GM23338 (cell line): Measurements from ENCODE around the gene ETV6. TPM values are rescaled to one million over a fixed set of nuclear protein-coding genes. Genes with fewer than 3 reads are reported as not detected.

Experiments
- ATAC-seq: fragments of 200-7000 bp; cut with Tn5 transposase; 3 replicates; pipeline ENCODE4 v1.9.1; 2020
- DNase-seq: peaks from one replicate; pipeline ENCODE4 v3.0.0-alpha.2; 2015; ENCODE audit warnings: low spot score
- H2AFZ ChIP-seq: fragments of 200-600 bp; sonication (generic); 2 replicates; pipeline ENCODE4 v1.8.0; 2016; ENCODE audit warnings: antibody characterized with exemption, mild to moderate bottlenecking, moderate library complexity
- H3F3A ChIP-seq: fragments of 200-600 bp; sonication (generic); replicated peaks from 2 replicates; pipeline ENCODE4 v1.8.0; 2017; ENCODE audit warnings: antibody characterized with exemption, mixed run types, low read depth
- H3K27ac ChIP-seq: fragments of 200-600 bp; sonication (generic); 2 replicates; pipeline ENCODE4 v1.6.1; 2016; ENCODE audit warnings: low read depth
- H3K27me3 ChIP-seq: fragments of 200-600 bp; sonication (generic); 2 replicates; pipeline ENCODE4 v1.8.0; 2016; ENCODE audit warnings: mild to moderate bottlenecking, mixed run types, moderate library complexity; ENCODE audit not compliant: insufficient read depth
- H3K36me3 ChIP-seq: fragments of 200-600 bp; sonication (generic); 2 replicates; pipeline ENCODE4 v1.8.0; 2016; ENCODE audit warnings: mild to moderate bottlenecking; ENCODE audit not compliant: insufficient read depth
- H3K4me1 ChIP-seq: fragments of 200-600 bp; sonication (generic); 2 replicates; pipeline ENCODE4 v1.8.0; 2016; ENCODE audit warnings: mild to moderate bottlenecking, moderate library complexity; ENCODE audit not compliant: insufficient read depth
- H3K4me2 ChIP-seq: fragments of 200-600 bp; sonication (generic); 2 replicates; pipeline ENCODE4 v1.7.1; 2017; ENCODE audit warnings: mixed run types
- H3K4me3 ChIP-seq: fragments of 200-600 bp; sonication (generic); 2 replicates; pipeline ENCODE4 v1.6.1; 2016; ENCODE audit warnings: mixed run types
- H3K79me2 ChIP-seq: fragments of 200-600 bp; sonication (generic); replicated peaks from 2 replicates; pipeline ENCODE4 v1.8.0; 2017; ENCODE audit warnings: mild to moderate bottlenecking; ENCODE audit not compliant: insufficient read depth
- H3K9me2 ChIP-seq: fragments of 200-600 bp; sonication (generic); 2 replicates; pipeline ENCODE4 v1.8.0; 2017; ENCODE audit not compliant: insufficient read depth
- H4K20me1 ChIP-seq: fragments of 200-600 bp; sonication (generic); replicated peaks from 2 replicates; pipeline ENCODE4 v1.8.0; 2017; ENCODE audit warnings: mild to moderate bottlenecking; ENCODE audit not compliant: insufficient read depth
- H3K27ac Mint-ChIP-seq: 2 replicates; pipeline ENCODE4 v1.8.0; 2020; ENCODE audit warnings: inconsistent platforms, mild to moderate bottlenecking, moderate library complexity, mixed read lengths
- H3K27me3 Mint-ChIP-seq: 3 replicates; pipeline ENCODE4 v1.8.0; 2022; ENCODE audit warnings: low read depth, mild to moderate bottlenecking, moderate library complexity, mixed read lengths, inconsistent platforms; ENCODE audit not compliant: insufficient read depth, poor library complexity
- H3K36me3 Mint-ChIP-seq: 3 replicates; pipeline ENCODE4 v1.8.0; 2021; ENCODE audit warnings: low read depth, mild to moderate bottlenecking, inconsistent platforms, moderate library complexity, mixed read lengths
- H3K4me1 Mint-ChIP-seq: 3 replicates; pipeline ENCODE4 v1.8.0; 2020; ENCODE audit warnings: mild to moderate bottlenecking, inconsistent platforms, mixed read lengths
- H3K4me3 Mint-ChIP-seq: 3 replicates; pipeline ENCODE4 v1.8.0; 2021; ENCODE audit warnings: moderate library complexity, mild to moderate bottlenecking, inconsistent platforms, mixed read lengths
- H3K9me3 Mint-ChIP-seq: 3 replicates; pipeline ENCODE4 v1.8.0; 2020; ENCODE audit warnings: moderate library complexity, mild to moderate bottlenecking, inconsistent platforms, mixed read lengths
- CREB1 ChIP-seq: fragments of 250-450 bp; sonication (Bioruptor Pico); IDR thresholded peaks from 2 replicates; pipeline ENCODE4 v1.5.0; 2020; ENCODE audit warnings: low read depth, mild to moderate bottlenecking, moderate library complexity
- EZH2 ChIP-seq: fragments of 200-600 bp; sonication (generic); IDR thresholded peaks from one replicate; pipeline ENCODE4 v1.8.0; 2017; ENCODE audit warnings: antibody characterized with exemption, mild to moderate bottlenecking, low read depth; ENCODE audit not compliant: unreplicated experiment
- EZH2phosphoT487 ChIP-seq: fragments of 200-600 bp; sonication (generic); IDR thresholded peaks from one replicate; pipeline ENCODE4 v1.8.1; 2018; ENCODE audit warnings: antibody characterized with exemption; ENCODE audit not compliant: unreplicated experiment
- JUNB ChIP-seq: IDR thresholded peaks from one replicate; pipeline ENCODE4 v1.6.1; 2016; ENCODE audit warnings: antibody characterized with exemption; ENCODE audit not compliant: unreplicated experiment
- NANOG ChIP-seq: IDR thresholded peaks from 2 replicates; pipeline ENCODE4 v1.6.1; 2016; ENCODE audit warnings: antibody characterized with exemption, borderline replicate concordance
- POLR2AphosphoS5 ChIP-seq: IDR thresholded peaks from 2 replicates; pipeline ENCODE4 v1.6.1; 2016; ENCODE audit warnings: antibody characterized with exemption, low read depth
- REST ChIP-seq: IDR thresholded peaks from one replicate; pipeline ENCODE4 v1.6.1; 2018; ENCODE audit warnings: antibody characterized with exemption; ENCODE audit not compliant: unreplicated experiment
- STAT1 ChIP-seq: IDR thresholded peaks from one replicate; pipeline ENCODE4 v1.6.1; 2016; ENCODE audit warnings: antibody characterized with exemption; ENCODE audit not compliant: unreplicated experiment
- ZNF114 ChIP-seq: fragments of 250-450 bp; sonication (Bioruptor Pico); IDR thresholded peaks from 2 replicates; pipeline ENCODE4 v1.5.0; 2020; ENCODE audit warnings: mild to moderate bottlenecking, moderate library complexity
- ZNF331 ChIP-seq: fragments of 250-450 bp; sonication (Bioruptor Pico); IDR thresholded peaks from 2 replicates; pipeline ENCODE4 v1.5.0; 2020; ENCODE audit warnings: low read depth, mild to moderate bottlenecking, moderate library complexity
- ZNF462 ChIP-seq: fragments of 250-450 bp; sonication (Bioruptor Pico); IDR thresholded peaks from 2 replicates; pipeline ENCODE4 v1.5.0; 2020; ENCODE audit warnings: mild to moderate bottlenecking, moderate library complexity
- polyA plus RNA-seq: library from polyadenylated mRNA; unstranded; fragments of >200 nt; fragmentation: Nextera tagmentation; extraction: Ambion mirVana; gene quantifications from 2 replicates; pipeline ENCODE4 v1.2.1, GENCODE V29; 2016
- total RNA-seq: library from RNA; depleted of rRNA; stranded (reverse); fragments of >200 nt; shearing (Covaris generic); gene quantifications from 2 replicates; pipeline ENCODE4 v1.2.3, GENCODE V29; 2014
- TF ChIP-seq, protein P1 (sequence below), 2 experiments: fragments of 200-600 bp in 1 of 2; sonication (generic) in 1 of 2; conservative IDR thresholded peaks; 2 replicates each; pipeline versions ENCODE4 v1.5.1 to v1.6.1; 2016 to 2017; ENCODE audit warnings: antibody characterized with exemption in 2 of 2, low read depth in 2 of 2, mild to moderate bottlenecking in 2 of 2, moderate library complexity in 1 of 2
- TF ChIP-seq, protein P2 (sequence below): IDR thresholded peaks from 2 replicates; pipeline ENCODE4 v1.6.1; 2016; ENCODE audit warnings: antibody characterized with exemption

ETV6 gene
- total and polyA plus RNA-seq, 2 experiments from 2014 or later: 7.5 to 15.1 TPM

DNA sequence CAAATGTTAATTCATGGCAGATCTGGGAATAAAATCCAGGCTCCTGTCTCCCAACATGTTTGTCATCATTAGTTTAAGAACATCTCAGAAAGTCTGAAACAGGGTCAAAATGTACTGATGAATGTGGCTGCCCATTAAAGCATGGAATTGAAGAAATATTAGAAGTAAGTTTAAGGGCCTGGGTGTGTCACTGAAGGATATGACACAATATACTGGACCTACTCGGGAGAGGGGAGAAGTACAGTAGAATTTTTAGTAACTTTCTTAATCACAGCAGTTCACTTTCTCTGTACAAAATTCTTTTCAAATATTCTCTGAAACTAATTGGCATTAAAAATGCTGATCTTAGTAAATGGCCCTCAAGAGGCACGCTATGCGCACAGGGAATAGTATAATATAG, 185.5 kb downstream of the ETV6 start:
- Histone ChIP-seq H3F3A (no peaks in the 10 kb centered on the region), H3K27ac (no peak overlapping the region), H3K27me3 (no peaks in the 10 kb centered on the region), H3K4me2 (no peak overlapping the region), H4K20me1 (no peaks in the 10 kb centered on the region; the same call in 1 of the 2 replicates), H3K36me3 (no peaks in the 10 kb centered on the region), H2AFZ (no peak overlapping the region), H3K79me2 (no peaks in the 10 kb centered on the region), H3K4me3 (no peak overlapping the region), H3K9me2 (no peaks in the 10 kb centered on the region), H3K4me1 (no peaks in the 10 kb centered on the region)
- no peaks in the 10 kb centered on the region for H3K9me3 Mint-ChIP-seq
- no peak for ATAC-seq
- peaks cover 12% of the 10 kb centered on the region; the same call in 2 of the 3 replicates for H3K4me1 Mint-ChIP-seq
- DNase-seq: no peak
- no peak overlapping the region for H3K27ac Mint-ChIP-seq
- H3K4me3 Mint-ChIP-seq: no peak overlapping the region
- H3K27me3 Mint-ChIP-seq: peaks cover 6% of the 10 kb centered on the region
- H3K36me3 Mint-ChIP-seq: peaks cover 5% of the 10 kb centered on the region; the same call in 2 of the 3 replicates
- TF ChIP-seq, protein P1, sequence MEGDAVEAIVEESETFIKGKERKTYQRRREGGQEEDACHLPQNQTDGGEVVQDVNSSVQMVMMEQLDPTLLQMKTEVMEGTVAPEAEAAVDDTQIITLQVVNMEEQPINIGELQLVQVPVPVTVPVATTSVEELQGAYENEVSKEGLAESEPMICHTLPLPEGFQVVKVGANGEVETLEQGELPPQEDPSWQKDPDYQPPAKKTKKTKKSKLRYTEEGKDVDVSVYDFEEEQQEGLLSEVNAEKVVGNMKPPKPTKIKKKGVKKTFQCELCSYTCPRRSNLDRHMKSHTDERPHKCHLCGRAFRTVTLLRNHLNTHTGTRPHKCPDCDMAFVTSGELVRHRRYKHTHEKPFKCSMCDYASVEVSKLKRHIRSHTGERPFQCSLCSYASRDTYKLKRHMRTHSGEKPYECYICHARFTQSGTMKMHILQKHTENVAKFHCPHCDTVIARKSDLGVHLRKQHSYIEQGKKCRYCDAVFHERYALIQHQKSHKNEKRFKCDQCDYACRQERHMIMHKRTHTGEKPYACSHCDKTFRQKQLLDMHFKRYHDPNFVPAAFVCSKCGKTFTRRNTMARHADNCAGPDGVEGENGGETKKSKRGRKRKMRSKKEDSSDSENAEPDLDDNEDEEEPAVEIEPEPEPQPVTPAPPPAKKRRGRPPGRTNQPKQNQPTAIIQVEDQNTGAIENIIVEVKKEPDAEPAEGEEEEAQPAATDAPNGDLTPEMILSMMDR (conservative IDR thresholded peaks at IDR 0.05; ENCODE audit: low read depth in 2 of 2): no peak
- TF ChIP-seq, protein P2, sequence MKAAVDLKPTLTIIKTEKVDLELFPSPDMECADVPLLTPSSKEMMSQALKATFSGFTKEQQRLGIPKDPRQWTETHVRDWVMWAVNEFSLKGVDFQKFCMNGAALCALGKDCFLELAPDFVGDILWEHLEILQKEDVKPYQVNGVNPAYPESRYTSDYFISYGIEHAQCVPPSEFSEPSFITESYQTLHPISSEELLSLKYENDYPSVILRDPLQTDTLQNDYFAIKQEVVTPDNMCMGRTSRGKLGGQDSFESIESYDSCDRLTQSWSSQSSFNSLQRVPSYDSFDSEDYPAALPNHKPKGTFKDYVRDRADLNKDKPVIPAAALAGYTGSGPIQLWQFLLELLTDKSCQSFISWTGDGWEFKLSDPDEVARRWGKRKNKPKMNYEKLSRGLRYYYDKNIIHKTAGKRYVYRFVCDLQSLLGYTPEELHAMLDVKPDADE: no peak
- no peak for TF ChIP-seq POLR2AphosphoS5
- TF ChIP-seq ZNF331: no peak
- no peak for TF ChIP-seq EZH2
- no peak for TF ChIP-seq EZH2phosphoT487
- no peak for TF ChIP-seq ZNF114 (CRISPR knock-in tag)
- no peak for TF ChIP-seq ZNF462 (CRISPR knock-in tag)
- TF ChIP-seq JUNB: no peak
- TF ChIP-seq STAT1: no peak
- no peak for TF ChIP-seq NANOG
- TF ChIP-seq CREB1: no peak
- no peak for TF ChIP-seq REST
